ENCODE measurements around the gene SCYL3. TPM values are rescaled to one million over a fixed set of nuclear protein-coding genes. Genes with fewer than 3 reads are reported as not detected.
"Not testable (repeated sequence)": the region's sequence is repeated elsewhere in the genome, so short reads cannot be mapped to it uniquely, and the experiment has no call there.

Gene SCYL3
- total and polyA plus RNA-seq, 11 donors = 2.1 to 8.6 (median 6.1) TPM

- Histone ChIP-seq H3K27ac (no peak overlapping the region), H3K4me1 (peaks cover 0 to 14% (median 5%) of the 10 kb centered on the region in 12 donors), H3K36me3 (peaks cover 0 to 48% (median 14%) of the 10 kb centered on the region in 9 donors), H3K4me3 (no peak overlapping the region), H3K27me3 (no peaks in the 10 kb centered on the region), H3K9me3 (no peaks in the 10 kb centered on the region)
- 96 to 99% (median 97%) methylated on average over 4 of the region's 4 CpGs for WGBS, 4 donors
- no peak for DNase-seq
- intact Hi-C loops (cut with DNase I) = loop anchor here in 3 of 10 donors (5.0 to 10.0 kb wide), 6 partner anchors 556 to 1014 kb away; partner anchors contain the start of genes MROH9 (in 1 of the 3) and PRRX1 (in 1 of the 3)
- ATAC-seq = no peak
- TF ChIP-seq POLR2A (IDR thresholded peaks at IDR 0.05) (no peak), CTCF (IDR thresholded peaks at IDR 0.05) (no peak)
Measured at GRCh38 chr1:169921080-169921479, 27.4 kb upstream of the SCYL3 start.

- Histone ChIP-seq H3K27me3 (no peaks in the 10 kb centered on the region), H3K9me3 (no peaks in the 10 kb centered on the region), H3K27ac (no peak overlapping the region), H3K4me3 (no peak overlapping the region), H3K4me1 (peaks cover 0 to 8% (median 0%) of the 10 kb centered on the region in 12 donors), H3K36me3 (peaks cover 0 to 48% (median 14%) of the 10 kb centered on the region in 9 donors)
- TF ChIP-seq POLR2A (IDR thresholded peaks at IDR 0.05) (no peak), CTCF (IDR thresholded peaks at IDR 0.05) (no peak)
- DNase-seq (no peak), ATAC-seq (no peak)
- 17 to 95% (median 89%) methylated on average over 1 of the region's 1 CpG for WGBS, 4 donors
- intact Hi-C loops (cut with DNase I) = no loop called here
Measured at GRCh38 chr1:169918927-169919326, 25.2 kb upstream of the SCYL3 start.

GRCh38 chr1:169918220-169918619, 24.5 kb upstream of the SCYL3 start:
- ATAC-seq; intact Hi-C loops (cut with DNase I); H3K27me3 ChIP-seq; H3K9me3 ChIP-seq; H3K4me3 ChIP-seq; H3K4me1 ChIP-seq; H3K27ac ChIP-seq; DNase-seq: not testable (repeated sequence)
- WGBS, 4 donors = 96 to 98% (median 97%) methylated on average over 9 of the region's 9 CpGs
- peaks cover 0 to 46% (median 14%) of the 10 kb centered on the region in 9 donors for H3K36me3 ChIP-seq

DNA sequence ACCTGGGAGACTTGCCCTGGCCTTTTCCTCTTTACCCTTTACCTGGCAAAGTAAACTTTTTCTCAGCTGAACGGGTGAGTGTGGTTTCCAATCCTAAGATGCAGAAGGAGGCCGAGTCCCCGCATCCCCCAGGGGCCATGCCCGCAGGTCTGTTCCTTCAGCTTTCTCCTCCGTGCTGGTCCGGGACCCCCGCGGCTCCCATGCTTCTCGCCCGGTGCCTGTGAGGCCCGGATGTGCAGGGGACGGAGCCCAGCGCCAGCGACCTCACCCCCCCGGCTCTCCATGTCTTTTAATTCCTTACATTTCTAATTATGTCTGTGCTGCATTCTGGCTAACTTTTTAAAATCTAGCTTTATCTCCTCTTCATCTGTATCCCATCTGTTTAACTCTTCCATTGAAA, 21.5 kb upstream of the SCYL3 start:
- TF ChIP-seq POLR2A (IDR thresholded peaks at IDR 0.05) (no peak), CTCF (IDR thresholded peaks at IDR 0.05) (no peak)
- no peak for DNase-seq
- Histone ChIP-seq H3K27ac (no peak overlapping the region), H3K9me3 (peaks cover 0 to 9% (median 0%) of the 10 kb centered on the region in 12 donors), H3K36me3 (peaks cover 0 to 30% (median 7%) of the 10 kb centered on the region in 9 donors), H3K27me3 (no peaks in the 10 kb centered on the region), H3K4me1 (peaks cover 0 to 8% (median 0%) of the 10 kb centered on the region in 12 donors), H3K4me3 (no peak overlapping the region)
- intact Hi-C loops (cut with DNase I) = no loop called here
- 47 to 79% (median 68%) methylated on average over 15 of the region's 15 CpGs for WGBS, 4 donors
- no peak for ATAC-seq

- H3K4me1 ChIP-seq = peaks cover 0 to 8% (median 0%) of the 10 kb centered on the region in 12 donors
- ATAC-seq = no peak
- peaks cover 0 to 9% (median 0%) of the 10 kb centered on the region in 12 donors for H3K9me3 ChIP-seq
- H3K27me3 ChIP-seq = no peaks in the 10 kb centered on the region
- no peak for DNase-seq
- H3K27ac ChIP-seq = no peak overlapping the region
- peaks cover 0 to 24% (median 2%) of the 10 kb centered on the region in 9 donors for H3K36me3 ChIP-seq
- no peak overlapping the region for H3K4me3 ChIP-seq
- intact Hi-C loops (cut with DNase I) = no loop called here
- TF ChIP-seq POLR2A (IDR thresholded peaks at IDR 0.05) (no peak), CTCF (IDR thresholded peaks at IDR 0.05) (no peak)
- WGBS, 4 donors = 61 to 75% (median 67%) methylated on average over 3 of the region's 3 CpGs
Measured at GRCh38 chr1:169914531-169914930, 20.8 kb upstream of the SCYL3 start.
